Breast epithelium (tissue), 3 donors: ENCODE measurements around the gene ENG.

ENCODE experiments used
- POLR2A ChIP-seq: fragments of 450-650 bp; IDR thresholded peaks from one replicate; pipeline ENCODE4 v1.6.1; 2016; ENCODE audit warnings: antibody characterized with exemption, mild to moderate bottlenecking, moderate library complexity
- POLR2AphosphoS5 ChIP-seq, 3 donors: sonication (generic); formaldehyde crosslinking; IDR thresholded peaks; one replicate each; pipeline ENCODE4 v1.6.1; 2017; ENCODE audit warnings: antibody characterized with exemption in 3 of 3
- TF ChIP-seq, protein P1 (sequence below), 3 donors: fragments of 450-650 bp; IDR thresholded peaks; one replicate each; pipeline ENCODE4 v1.5.1; 2016 to 2017; ENCODE audit warnings: antibody characterized with exemption in 3 of 3, mild to moderate bottlenecking in 3 of 3, moderate library complexity in 3 of 3

DNA sequence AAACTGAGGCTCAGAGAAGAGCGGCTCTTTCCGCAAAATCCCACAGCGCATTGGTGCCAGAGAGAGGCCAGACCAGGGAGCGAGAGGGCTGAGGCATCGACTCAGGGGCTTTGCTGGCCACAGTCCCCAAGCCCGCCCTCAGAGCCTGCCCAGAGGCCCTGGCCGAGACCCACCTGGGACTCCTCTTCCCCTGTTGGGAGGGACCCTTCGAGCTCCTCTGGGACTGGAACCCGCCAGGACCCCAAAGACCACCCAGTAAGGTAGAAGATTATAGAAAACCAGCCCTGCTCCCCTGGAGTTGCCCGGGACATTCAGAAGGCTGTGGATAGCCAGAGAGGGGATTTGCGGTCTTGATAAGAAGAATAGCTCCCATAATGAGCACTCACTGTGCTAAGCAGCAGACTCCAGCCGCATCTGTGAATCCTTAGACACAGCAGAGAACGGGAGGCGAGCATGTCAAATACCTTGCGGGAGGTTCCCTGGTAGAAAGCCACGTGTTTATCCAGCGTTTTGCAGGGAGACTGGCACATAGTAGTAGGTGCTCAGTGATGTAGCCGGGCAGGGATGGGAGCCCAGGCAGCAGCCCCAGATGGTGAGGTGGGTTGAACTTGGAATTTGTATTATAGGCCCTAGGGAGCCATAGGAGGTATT lies 23.7 kb upstream of the ENG start:
- TF ChIP-seq, protein P1, sequence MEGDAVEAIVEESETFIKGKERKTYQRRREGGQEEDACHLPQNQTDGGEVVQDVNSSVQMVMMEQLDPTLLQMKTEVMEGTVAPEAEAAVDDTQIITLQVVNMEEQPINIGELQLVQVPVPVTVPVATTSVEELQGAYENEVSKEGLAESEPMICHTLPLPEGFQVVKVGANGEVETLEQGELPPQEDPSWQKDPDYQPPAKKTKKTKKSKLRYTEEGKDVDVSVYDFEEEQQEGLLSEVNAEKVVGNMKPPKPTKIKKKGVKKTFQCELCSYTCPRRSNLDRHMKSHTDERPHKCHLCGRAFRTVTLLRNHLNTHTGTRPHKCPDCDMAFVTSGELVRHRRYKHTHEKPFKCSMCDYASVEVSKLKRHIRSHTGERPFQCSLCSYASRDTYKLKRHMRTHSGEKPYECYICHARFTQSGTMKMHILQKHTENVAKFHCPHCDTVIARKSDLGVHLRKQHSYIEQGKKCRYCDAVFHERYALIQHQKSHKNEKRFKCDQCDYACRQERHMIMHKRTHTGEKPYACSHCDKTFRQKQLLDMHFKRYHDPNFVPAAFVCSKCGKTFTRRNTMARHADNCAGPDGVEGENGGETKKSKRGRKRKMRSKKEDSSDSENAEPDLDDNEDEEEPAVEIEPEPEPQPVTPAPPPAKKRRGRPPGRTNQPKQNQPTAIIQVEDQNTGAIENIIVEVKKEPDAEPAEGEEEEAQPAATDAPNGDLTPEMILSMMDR (IDR thresholded peaks at IDR 0.05) = no peak
- no peak for TF ChIP-seq POLR2A
- no peak for TF ChIP-seq POLR2AphosphoS5 (IDR thresholded peaks at IDR 0.05)
